NOMO-1 (cell line): ENCODE results near the gene NOL4L.

Experiments
- DNase-seq, 2 experiments: peaks; one replicate each; lab custom pipeline; 2025; ENCODE audit not compliant: unreplicated experiment in 2 of 2; lab: John Stamatoyannopoulos, UW

The NOL4L gene

DNA sequence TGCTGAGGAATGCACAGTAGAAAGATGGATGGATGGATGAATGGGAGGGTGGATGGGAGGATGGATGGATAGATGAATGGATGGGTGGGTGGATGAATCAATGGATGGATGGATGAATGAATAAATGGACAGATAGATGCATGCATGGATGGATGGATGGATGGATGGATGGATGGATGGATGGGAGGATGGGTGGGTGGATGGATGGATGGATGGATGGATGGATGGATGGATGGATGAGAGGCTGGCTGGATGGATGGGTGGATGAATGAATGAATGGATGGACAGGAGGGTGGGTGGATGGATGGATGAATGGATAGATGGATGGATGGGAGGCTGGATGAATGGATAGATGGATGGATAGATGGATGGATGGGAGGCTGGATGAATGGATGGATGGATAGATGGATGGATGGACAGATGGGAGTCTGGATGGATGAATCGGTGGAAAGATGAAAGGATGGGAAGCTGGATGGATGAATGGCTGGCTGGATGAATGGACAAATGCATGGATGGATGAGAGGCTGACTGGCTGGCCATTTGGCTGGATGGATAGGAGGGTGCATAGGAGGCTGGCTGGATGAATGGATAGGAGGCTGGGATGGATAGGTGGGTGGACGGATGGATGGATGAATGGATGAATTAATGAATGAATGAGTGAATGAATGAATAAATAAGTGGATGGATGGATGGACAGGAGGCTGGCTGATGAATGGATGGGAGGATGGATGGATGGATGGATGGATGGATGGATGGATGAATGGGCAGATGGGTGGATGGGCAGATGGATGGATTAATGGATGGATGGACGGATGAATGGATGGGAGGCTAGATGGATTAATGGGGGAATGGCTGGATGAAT, 28.3 kb upstream of the NOL4L start:
- DNase-seq = no peak

DNA sequence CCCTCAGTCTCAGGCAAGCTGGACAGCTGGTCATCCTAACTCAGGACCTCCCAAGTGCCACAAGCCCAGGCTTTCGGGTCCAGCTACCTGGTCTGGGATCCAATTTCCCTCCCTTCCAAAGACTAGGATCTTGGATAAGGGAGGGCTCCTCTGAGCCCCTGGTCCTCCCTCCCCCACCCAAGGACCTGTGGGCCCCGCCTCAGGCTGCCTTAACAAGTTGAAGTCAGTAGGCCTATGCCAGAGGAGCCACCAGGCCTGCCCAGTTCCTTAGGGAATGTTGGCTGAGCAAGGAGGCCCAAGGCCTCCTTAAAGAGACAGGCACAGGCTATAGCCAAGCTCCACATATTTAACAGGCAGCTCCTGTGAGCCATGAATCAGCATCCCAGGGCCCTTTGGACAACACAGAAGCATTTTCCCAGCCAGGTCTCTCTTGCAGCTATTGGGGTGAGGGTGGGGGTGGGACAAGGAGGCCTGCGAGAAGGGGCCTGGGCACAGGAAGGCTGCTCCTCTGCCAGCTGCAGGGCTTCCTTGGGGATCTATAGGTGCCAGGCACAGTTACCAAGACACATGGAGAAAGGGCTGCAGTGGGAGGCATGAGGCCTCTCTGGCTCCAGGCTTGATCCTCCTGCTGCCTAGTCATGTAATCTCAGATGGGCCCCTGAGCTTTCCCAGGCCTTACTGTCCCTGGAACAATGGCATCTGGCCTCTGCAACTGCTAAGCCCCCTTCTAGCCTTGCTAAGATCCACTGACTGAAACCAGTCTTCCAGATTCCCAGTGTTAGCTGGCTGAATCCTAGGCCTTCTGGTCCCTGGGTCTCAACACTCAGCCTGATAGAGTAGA, 27.4 kb upstream of the NOL4L start:
- no peak for DNase-seq

- no peak for DNase-seq
These were observed 26.7 kb upstream of the NOL4L start for GRCh38 chr20:32611868-32612267.

DNA sequence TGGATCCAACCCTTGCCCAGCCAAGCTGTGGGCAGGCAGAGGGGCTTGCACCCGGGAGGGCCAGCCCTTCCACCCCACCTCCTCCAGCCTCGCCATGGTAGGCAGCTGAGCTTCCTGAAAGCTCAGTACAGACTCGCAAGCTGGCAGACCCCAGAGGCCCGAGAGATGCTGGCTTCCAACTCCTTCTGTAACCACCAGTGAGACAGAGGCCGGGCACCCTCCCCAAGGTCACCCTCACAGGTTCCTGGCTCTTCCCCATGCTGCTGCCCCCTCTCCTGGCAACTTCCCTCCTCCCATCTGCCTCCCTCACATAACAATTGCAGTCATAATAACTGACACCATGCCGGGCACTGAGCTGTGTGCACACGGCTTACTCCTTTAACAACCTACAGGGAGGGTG, 26.2 kb upstream of the NOL4L start:
- DNase-seq = no peak

- no peak for DNase-seq
These were observed 25.5 kb upstream of the NOL4L start for GRCh38 chr20:32610472-32611218.

DNA sequence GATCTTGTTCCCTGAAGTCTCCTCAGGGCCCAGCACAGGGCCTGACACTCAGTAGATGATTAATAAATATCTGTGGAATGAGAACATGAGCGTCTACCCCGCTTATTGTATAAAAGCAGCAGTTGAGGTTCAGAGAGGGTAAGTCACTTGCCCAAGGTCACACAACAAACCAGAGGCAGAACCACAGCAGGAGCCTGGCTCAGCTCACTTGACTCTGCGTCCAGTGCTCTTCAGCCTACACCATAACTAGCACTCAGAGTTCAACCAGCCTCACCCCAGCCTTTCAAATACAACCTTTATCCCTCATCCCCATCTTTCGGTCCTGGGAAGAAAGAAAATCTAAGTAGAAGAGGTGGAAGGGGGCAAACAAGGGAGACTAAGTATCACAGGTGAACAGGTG, 24.9 kb upstream of the NOL4L start:
- DNase-seq = no peak

DNA sequence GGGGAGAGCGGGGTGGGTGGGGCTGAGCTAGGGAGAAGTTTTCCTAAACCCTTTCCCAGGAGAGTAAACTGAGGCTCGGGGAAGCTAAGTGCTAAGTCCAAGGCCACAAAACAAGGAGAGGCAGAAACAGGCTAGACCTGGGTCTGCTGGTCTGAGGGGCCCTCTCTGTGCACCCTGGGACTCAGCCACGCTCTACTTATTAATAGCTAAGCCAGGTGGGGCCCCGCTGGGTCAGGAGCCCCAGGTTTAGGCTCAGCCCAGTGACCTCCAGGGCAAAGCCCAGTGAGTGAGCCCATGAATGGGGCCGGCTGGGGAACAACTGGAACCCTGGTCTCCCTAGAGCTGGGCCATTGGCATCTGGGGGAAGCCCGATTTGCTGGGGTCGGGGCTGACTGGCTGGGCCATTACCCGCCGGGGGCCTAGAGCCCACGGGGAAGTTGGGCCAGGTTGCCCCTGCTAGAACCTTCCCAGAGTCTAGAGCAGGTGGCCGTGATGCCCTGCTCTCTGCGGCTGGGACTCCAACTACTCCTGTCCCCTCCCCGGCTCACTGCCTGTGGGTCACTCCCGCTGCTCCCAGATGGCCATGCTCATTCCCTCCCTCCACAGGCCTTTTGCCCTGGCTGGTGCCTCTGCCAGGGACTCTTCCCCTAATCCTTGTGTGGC, 24.1 kb upstream of the NOL4L start:
- no peak for DNase-seq

DNA sequence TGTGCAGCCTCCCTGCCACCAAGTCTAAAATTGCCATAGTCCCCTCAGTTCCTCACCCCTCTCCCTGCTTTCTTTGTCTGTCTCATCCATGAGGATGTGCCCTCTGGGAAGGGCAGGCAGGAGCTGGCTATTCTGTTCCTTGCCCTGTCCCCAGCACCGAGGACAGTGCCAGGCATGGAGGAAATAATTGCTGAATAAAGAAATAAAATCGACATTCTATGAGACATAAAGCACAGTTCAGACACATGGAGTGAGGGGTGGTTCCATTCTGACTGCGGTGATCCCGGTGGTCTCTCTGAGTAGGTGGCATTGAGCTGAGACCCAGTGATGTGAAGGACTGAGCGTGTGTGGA, 23.5 kb upstream of the NOL4L start:
- DNase-seq = no peak

- DNase-seq = no peak
These were observed 22.9 kb upstream of the NOL4L start for GRCh38 chr20:32607727-32608663.

GRCh38 chr20:32607324-32607723, 22.2 kb upstream of the NOL4L start:
- no peak for DNase-seq

DNA sequence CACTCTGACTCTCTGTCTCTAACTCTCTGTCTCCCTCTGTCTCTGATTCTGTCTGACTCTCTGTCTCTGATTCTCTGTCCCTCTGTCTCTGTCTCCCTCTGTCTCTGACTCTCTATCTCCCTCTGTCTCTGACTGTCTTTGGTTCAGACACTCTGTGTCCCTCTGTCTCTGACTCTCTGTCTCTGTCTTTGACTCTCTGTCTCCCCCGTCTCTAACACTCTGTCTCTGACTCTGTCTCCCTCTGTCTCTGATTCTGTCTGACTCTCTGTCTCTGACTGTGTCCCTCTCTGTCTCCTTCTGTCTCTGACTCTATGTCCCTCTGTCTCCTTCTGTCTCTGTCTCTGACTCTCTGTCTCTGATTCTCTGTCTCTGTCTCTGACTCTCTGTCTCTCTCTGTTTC, 21.7 kb upstream of the NOL4L start:
- no peak for DNase-seq

DNA sequence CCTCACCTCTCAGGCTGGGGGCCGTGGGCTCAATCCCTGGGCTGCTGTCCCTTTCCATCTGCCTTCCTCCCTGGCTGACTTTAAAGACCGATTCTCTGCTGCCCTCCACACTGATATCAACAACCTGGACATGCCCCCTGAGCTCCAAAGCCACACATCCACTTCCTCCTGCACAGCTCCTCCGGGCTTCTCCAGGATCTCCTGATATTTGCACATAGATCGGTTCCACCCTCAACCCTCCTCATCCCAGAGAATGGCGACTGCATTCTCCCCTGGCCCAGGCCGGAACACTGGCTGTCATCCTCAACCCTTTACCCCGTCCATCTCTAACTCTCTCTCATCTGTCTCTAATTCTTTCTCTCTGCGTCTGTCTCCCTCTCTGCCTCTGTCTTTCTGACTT, 21.0 kb upstream of the NOL4L start:
- no peak for DNase-seq

- DNase-seq = peak; percentile 37 to 45
These were observed 20.1 kb upstream of the NOL4L start for GRCh38 chr20:32605167-32605656.

- DNase-seq = peak; percentile 84 to 87
These were observed 18.1 kb upstream of the NOL4L start for GRCh38 chr20:32603046-32603726.

- DNase-seq = no peak
These were observed 17.1 kb upstream of the NOL4L start for GRCh38 chr20:32602273-32602672.

DNA sequence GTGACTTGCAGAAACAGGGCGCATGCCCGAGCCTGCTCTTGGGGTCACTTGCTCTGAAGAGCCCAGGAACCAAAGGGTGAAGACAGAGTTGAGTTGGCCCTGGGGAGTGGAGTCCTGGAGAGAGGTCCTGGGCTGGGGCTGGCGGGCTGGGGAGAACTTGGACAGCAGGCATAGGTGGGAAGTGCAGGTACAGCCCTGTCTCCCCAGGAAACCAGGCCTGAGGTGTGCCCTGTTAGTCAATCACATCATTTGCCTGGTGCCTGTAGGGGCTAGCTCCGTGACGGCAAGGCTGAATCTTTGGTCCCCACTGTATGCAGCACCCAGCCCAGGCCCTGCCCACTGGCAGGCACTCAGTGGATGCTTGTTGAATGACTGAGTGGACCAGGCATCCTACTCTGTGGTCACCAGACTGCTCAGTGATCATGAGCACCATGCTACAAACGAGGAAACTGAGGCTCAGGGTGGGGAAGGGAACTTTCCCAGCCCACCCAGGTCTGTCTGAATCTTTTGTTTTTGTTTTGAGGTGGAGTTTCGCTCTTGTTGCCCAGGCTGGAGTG, 15.6 kb upstream of the NOL4L start:
- DNase-seq = no peak

GRCh38 chr20:32599783-32600340, 14.7 kb upstream of the NOL4L start:
- no peak for DNase-seq

GRCh38 chr20:32598606-32599005, 13.5 kb upstream of the NOL4L start:
- no peak for DNase-seq
